ENCODE measurements around the gene CCDC92B. TPM values are rescaled to one million over a fixed set of nuclear protein-coding genes. Genes with fewer than 3 reads are reported as not detected.

CCDC92B gene
- polyA plus RNA-seq (2013), result 0.08 TPM in 2 replicates

- Histone ChIP-seq H3K4me2 (ENCODE audit: low read length) (peak within 1 kb of the TSS; percentile 71), H3K18ac (ENCODE audit: low read length) (no peak within 1 kb of the TSS), H3K79me2 (ENCODE audit: control insufficient read depth, insufficient read depth, low read length, poor library complexity) (no peaks in the 10 kb centered on the region), H3K23ac (ENCODE audit: low read length) (no peak within 1 kb of the TSS), H2BK5ac (ENCODE audit: low read depth, low read length, poor library complexity) (no peak within 1 kb of the TSS), H2AK5ac (ENCODE audit: low read length) (no peak within 1 kb of the TSS), H3K36me3 (ENCODE audit: control insufficient read depth in 1 of 2, insufficient read depth in 2 of 2, low read length in 2 of 2) (no peaks in the 10 kb centered on the region), H2BK12ac (ENCODE audit: low read length) (no peak within 1 kb of the TSS), H3K14ac (ENCODE audit: low read length) (no peak within 1 kb of the TSS), H2AFZ (ENCODE audit: insufficient read depth, low read length, poor library complexity) (no peak within 1 kb of the TSS), H3K9me3 (ENCODE audit: insufficient read depth, low read depth, low read length) (no peaks in the 10 kb centered on the region), H2BK120ac (ENCODE audit: insufficient read depth, low read length, poor library complexity) (no peak within 1 kb of the TSS), H3K4me1 (ENCODE audit: control insufficient read depth in 1 of 2, insufficient read depth in 2 of 2, low read length in 2 of 2) (peaks cover 3 to 4% of the 10 kb centered on the region in 2 experiments), H3K4me3 (ENCODE audit: low read depth, low read length) (no peak within 1 kb of the TSS), H3K27me3 (ENCODE audit: insufficient read depth, low read length) (peaks cover 11% of the 10 kb centered on the region), H4K91ac (ENCODE audit: low read depth, low read length) (no peak within 1 kb of the TSS), H3K4ac (ENCODE audit: low read depth, low read length) (no peak within 1 kb of the TSS), H4K8ac (ENCODE audit: low read depth, low read length) (no peak within 1 kb of the TSS), H4K12ac (ENCODE audit: low read depth, low read length) (no peak within 1 kb of the TSS), H3K27ac (ENCODE audit: low read depth, low read length) (no peak within 1 kb of the TSS), H3K79me1 (ENCODE audit: low read length) (no peaks in the 10 kb centered on the region), H3K9ac (ENCODE audit: low read length) (no peak within 1 kb of the TSS)
- no CpG with 5 or more reads among the region's 76 CpGs for WGBS (ENCODE audit: extremely low coverage, insufficient coverage, insufficient read length)
- no peak for DNase-seq
Measured at GRCh38 chr17:2749058-2749783, at the start of gene CCDC92B. CCDC92B (minus strand) TSS chr17:2749652; CDS start chr17:2735145, 14,507 bp downstream.

GRCh38 chr17:2798678-2799077, 49.2 kb upstream of the CCDC92B start:
- Histone ChIP-seq H3K79me2 (ENCODE audit: control insufficient read depth, insufficient read depth, low read length, poor library complexity) (no peaks in the 10 kb centered on the region), H2BK5ac (ENCODE audit: low read depth, low read length, poor library complexity) (no peak overlapping the region), H2AK5ac (ENCODE audit: low read length) (no peak overlapping the region), H3K14ac (ENCODE audit: low read length) (no peak overlapping the region), H3K9ac (ENCODE audit: low read length) (no peak overlapping the region), H4K12ac (ENCODE audit: low read depth, low read length) (no peak overlapping the region), H3K9me3 (ENCODE audit: insufficient read depth, low read depth, low read length) (peaks cover 7% of the 10 kb centered on the region), H3K4ac (ENCODE audit: low read depth, low read length) (no peak overlapping the region), H3K4me3 (ENCODE audit: low read depth, low read length) (no peak overlapping the region), H3K4me1 (ENCODE audit: control insufficient read depth in 1 of 2, insufficient read depth in 2 of 2, low read length in 2 of 2) (no peaks in the 10 kb centered on the region), H3K79me1 (ENCODE audit: low read length) (no peaks in the 10 kb centered on the region), H3K27ac (ENCODE audit: low read depth, low read length) (no peak overlapping the region), H3K18ac (ENCODE audit: low read length) (no peak overlapping the region), H2AFZ (ENCODE audit: insufficient read depth, low read length, poor library complexity) (no peak overlapping the region), H2BK120ac (ENCODE audit: insufficient read depth, low read length, poor library complexity) (no peak overlapping the region), H3K4me2 (ENCODE audit: low read length) (no peak overlapping the region), H4K91ac (ENCODE audit: low read depth, low read length) (no peak overlapping the region), H4K8ac (ENCODE audit: low read depth, low read length) (no peak overlapping the region), H3K23ac (ENCODE audit: low read length) (no peak overlapping the region), H3K36me3 (ENCODE audit: control insufficient read depth in 1 of 2, insufficient read depth in 2 of 2, low read length in 2 of 2) (no peaks in the 10 kb centered on the region), H3K27me3 (ENCODE audit: insufficient read depth, low read length) (no peaks in the 10 kb centered on the region), H2BK12ac (ENCODE audit: low read length) (no peak overlapping the region)
- DNase-seq, result no peak
- no CpG with 5 or more reads among the region's 11 CpGs for WGBS (ENCODE audit: extremely low coverage, insufficient coverage, insufficient read length)

GRCh38 chr17:2798188-2798587, 48.7 kb upstream of the CCDC92B start:
- Histone ChIP-seq H2BK12ac (ENCODE audit: low read length) (no peak overlapping the region), H3K27me3 (ENCODE audit: insufficient read depth, low read length) (no peaks in the 10 kb centered on the region), H2BK120ac (ENCODE audit: insufficient read depth, low read length, poor library complexity) (no peak overlapping the region), H3K4me3 (ENCODE audit: low read depth, low read length) (no peak overlapping the region), H3K4me1 (ENCODE audit: control insufficient read depth in 1 of 2, insufficient read depth in 2 of 2, low read length in 2 of 2) (no peaks in the 10 kb centered on the region), H4K12ac (ENCODE audit: low read depth, low read length) (no peak overlapping the region), H2BK5ac (ENCODE audit: low read depth, low read length, poor library complexity) (no peak overlapping the region), H3K36me3 (ENCODE audit: control insufficient read depth in 1 of 2, insufficient read depth in 2 of 2, low read length in 2 of 2) (no peaks in the 10 kb centered on the region), H4K8ac (ENCODE audit: low read depth, low read length) (no peak overlapping the region), H3K18ac (ENCODE audit: low read length) (no peak overlapping the region), H2AK5ac (ENCODE audit: low read length) (no peak overlapping the region), H3K27ac (ENCODE audit: low read depth, low read length) (no peak overlapping the region), H3K79me1 (ENCODE audit: low read length) (no peaks in the 10 kb centered on the region), H3K79me2 (ENCODE audit: control insufficient read depth, insufficient read depth, low read length, poor library complexity) (no peaks in the 10 kb centered on the region), H2AFZ (ENCODE audit: insufficient read depth, low read length, poor library complexity) (no peak overlapping the region), H3K4ac (ENCODE audit: low read depth, low read length) (no peak overlapping the region), H3K23ac (ENCODE audit: low read length) (no peak overlapping the region), H4K91ac (ENCODE audit: low read depth, low read length) (no peak overlapping the region), H3K14ac (ENCODE audit: low read length) (no peak overlapping the region), H3K9me3 (ENCODE audit: insufficient read depth, low read depth, low read length) (peaks cover 7% of the 10 kb centered on the region), H3K4me2 (ENCODE audit: low read length) (no peak overlapping the region), H3K9ac (ENCODE audit: low read length) (no peak overlapping the region)
- DNase-seq, result no peak
- no CpG with 5 or more reads among the region's 11 CpGs for WGBS (ENCODE audit: extremely low coverage, insufficient coverage, insufficient read length)

- Histone ChIP-seq H4K8ac (ENCODE audit: low read depth, low read length) (no peak overlapping the region), H3K4ac (ENCODE audit: low read depth, low read length) (no peak overlapping the region), H2BK12ac (ENCODE audit: low read length) (no peak overlapping the region), H4K91ac (ENCODE audit: low read depth, low read length) (no peak overlapping the region), H3K79me1 (ENCODE audit: low read length) (no peaks in the 10 kb centered on the region), H3K9me3 (ENCODE audit: insufficient read depth, low read depth, low read length) (peaks cover 7% of the 10 kb centered on the region), H3K14ac (ENCODE audit: low read length) (no peak overlapping the region), H3K36me3 (ENCODE audit: control insufficient read depth in 1 of 2, insufficient read depth in 2 of 2, low read length in 2 of 2) (no peaks in the 10 kb centered on the region), H3K4me1 (ENCODE audit: control insufficient read depth in 1 of 2, insufficient read depth in 2 of 2, low read length in 2 of 2) (no peaks in the 10 kb centered on the region), H2BK120ac (ENCODE audit: insufficient read depth, low read length, poor library complexity) (no peak overlapping the region), H3K79me2 (ENCODE audit: control insufficient read depth, insufficient read depth, low read length, poor library complexity) (no peaks in the 10 kb centered on the region), H2AK5ac (ENCODE audit: low read length) (no peak overlapping the region), H3K4me2 (ENCODE audit: low read length) (no peak overlapping the region), H3K4me3 (ENCODE audit: low read depth, low read length) (no peak overlapping the region), H4K12ac (ENCODE audit: low read depth, low read length) (no peak overlapping the region), H3K23ac (ENCODE audit: low read length) (no peak overlapping the region), H3K27ac (ENCODE audit: low read depth, low read length) (no peak overlapping the region), H3K27me3 (ENCODE audit: insufficient read depth, low read length) (no peaks in the 10 kb centered on the region), H3K18ac (ENCODE audit: low read length) (no peak overlapping the region), H2AFZ (ENCODE audit: insufficient read depth, low read length, poor library complexity) (no peak overlapping the region), H3K9ac (ENCODE audit: low read length) (no peak overlapping the region), H2BK5ac (ENCODE audit: low read depth, low read length, poor library complexity) (no peak overlapping the region)
- no CpG with 5 or more reads among the region's 11 CpGs for WGBS (ENCODE audit: extremely low coverage, insufficient coverage, insufficient read length)
- no peak for DNase-seq
Measured at GRCh38 chr17:2797637-2798036, 48.2 kb upstream of the CCDC92B start.
